ENCODE data around the gene USH1C. TPM values are rescaled to one million over a fixed set of nuclear protein-coding genes. Genes with fewer than 3 reads are reported as not detected.

Gene USH1C
- total RNA-seq, 4 donors from 2014 or later: 0.75 TPM; not detected in 3

DNA sequence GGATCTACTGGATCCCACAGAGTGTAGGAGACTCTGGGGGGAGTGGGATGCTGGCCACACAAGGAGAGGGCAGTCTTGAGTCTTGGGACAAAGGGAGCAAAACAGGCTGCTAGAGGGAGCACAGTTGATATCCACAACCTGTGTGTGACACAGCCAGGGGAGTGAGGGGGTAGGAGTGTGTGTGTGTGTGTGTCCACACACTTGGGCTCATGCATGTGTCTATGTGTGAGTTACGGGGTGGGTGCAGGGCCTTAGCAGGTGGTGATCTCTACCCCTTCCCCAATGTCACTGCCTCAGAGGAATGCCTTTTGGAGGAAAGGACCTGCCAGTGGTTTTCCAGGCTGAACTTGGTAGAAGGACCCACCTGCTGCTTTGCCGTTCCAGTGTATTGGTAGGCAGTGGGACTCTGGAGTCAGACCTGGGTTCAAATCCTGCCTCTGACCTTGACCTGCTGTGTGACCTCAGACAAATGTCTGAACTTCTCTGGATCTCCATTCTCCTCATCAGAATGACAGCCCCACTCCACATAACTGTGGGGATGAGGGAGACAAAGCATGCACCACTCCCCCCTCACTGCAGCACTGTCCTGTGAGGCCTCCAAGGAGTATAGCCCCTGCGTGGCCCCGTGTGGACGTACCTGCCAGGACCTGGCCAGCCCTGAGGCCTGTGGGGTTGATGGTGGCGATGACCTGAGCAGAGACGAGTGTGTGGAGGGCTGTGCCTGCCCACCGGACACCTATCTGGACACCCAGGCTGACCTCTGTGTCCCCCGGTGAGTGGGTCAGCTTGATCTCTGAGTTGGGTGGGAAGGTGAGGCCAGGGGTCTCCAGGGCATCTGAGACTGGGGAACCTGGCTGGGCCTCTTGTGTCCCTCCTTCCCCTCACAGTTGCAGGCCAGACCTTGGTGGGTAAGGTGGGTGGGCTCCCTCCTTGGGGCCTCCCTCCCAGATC lies 30.2 kb upstream of the USH1C start:
- TF ChIP-seq, protein P1, sequence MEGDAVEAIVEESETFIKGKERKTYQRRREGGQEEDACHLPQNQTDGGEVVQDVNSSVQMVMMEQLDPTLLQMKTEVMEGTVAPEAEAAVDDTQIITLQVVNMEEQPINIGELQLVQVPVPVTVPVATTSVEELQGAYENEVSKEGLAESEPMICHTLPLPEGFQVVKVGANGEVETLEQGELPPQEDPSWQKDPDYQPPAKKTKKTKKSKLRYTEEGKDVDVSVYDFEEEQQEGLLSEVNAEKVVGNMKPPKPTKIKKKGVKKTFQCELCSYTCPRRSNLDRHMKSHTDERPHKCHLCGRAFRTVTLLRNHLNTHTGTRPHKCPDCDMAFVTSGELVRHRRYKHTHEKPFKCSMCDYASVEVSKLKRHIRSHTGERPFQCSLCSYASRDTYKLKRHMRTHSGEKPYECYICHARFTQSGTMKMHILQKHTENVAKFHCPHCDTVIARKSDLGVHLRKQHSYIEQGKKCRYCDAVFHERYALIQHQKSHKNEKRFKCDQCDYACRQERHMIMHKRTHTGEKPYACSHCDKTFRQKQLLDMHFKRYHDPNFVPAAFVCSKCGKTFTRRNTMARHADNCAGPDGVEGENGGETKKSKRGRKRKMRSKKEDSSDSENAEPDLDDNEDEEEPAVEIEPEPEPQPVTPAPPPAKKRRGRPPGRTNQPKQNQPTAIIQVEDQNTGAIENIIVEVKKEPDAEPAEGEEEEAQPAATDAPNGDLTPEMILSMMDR (IDR thresholded peaks at IDR 0.05; ENCODE audit: low read depth): no peak

DNA sequence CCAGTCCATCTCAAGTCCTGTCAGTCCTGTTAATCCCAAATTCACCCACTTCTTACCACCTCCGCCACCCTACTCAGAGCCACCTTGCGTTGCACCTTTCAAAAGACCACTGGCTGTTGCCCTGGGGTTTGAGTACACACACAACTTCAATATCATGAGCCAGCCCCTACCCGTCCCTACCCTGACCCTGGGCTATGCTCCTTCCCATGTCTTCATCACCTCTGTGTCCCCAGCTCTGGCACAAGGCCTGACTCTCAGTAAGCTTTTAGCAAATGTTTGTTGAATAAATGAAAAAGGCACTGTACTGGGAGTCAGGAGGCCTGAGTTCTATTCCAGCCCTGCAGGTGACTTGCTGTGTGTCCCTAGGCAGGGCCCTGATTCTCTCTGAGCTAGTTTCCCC lies 29.3 kb upstream of the USH1C start:
- TF ChIP-seq, protein P1 (IDR thresholded peaks at IDR 0.05; ENCODE audit: low read depth): no peak

DNA sequence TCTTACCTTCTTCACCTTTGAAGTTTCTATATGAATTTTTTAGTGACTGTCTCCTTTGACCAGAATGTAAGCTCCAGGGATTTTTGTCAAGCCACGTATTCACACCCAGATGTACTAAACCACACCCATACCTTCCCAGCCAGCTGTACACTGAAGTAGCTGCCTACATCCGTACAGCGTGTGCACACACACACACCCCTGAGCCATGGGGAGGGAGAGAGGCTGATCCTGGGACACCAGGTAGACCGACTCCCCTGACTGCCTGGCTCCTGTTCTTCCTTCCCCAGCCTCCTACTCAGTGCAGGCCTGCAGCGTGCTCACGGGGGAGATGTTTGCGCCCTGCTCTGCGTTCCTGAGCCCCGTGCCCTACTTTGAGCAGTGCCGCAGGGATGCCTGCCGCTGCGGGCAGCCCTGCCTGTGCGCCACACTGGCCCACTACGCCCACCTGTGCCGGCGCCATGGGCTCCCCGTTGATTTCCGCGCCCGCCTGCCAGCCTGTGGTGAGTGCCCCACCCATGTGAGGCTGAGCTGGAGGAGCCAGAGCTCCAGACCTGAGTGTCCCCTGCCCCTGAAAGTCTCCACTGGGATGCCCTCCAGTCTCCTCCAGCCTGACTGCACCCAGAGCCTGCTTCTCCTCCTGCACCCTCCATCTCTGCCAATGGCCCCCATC lies 28.7 kb upstream of the USH1C start:
- TF ChIP-seq, protein P1 (IDR thresholded peaks at IDR 0.05; ENCODE audit: low read depth): no peak

DNA sequence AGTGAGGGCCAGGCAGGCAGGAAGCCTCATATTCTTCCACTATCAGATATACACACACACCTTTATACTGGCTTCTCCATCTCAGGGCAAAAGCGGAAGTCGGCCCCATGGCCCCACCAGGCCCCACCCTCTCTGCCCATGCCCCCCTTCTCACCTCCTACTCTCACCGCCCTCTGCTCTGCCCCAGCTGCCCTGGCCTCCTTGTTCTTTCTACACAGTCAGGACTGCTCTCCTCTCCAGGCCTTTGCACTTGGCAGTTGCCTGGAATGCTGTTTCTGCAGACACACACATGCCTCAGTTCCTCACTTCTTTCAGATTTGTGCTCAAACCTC lies 28.1 kb upstream of the USH1C start:
- TF ChIP-seq, protein P1 (IDR thresholded peaks at IDR 0.05; ENCODE audit: low read depth): no peak

DNA sequence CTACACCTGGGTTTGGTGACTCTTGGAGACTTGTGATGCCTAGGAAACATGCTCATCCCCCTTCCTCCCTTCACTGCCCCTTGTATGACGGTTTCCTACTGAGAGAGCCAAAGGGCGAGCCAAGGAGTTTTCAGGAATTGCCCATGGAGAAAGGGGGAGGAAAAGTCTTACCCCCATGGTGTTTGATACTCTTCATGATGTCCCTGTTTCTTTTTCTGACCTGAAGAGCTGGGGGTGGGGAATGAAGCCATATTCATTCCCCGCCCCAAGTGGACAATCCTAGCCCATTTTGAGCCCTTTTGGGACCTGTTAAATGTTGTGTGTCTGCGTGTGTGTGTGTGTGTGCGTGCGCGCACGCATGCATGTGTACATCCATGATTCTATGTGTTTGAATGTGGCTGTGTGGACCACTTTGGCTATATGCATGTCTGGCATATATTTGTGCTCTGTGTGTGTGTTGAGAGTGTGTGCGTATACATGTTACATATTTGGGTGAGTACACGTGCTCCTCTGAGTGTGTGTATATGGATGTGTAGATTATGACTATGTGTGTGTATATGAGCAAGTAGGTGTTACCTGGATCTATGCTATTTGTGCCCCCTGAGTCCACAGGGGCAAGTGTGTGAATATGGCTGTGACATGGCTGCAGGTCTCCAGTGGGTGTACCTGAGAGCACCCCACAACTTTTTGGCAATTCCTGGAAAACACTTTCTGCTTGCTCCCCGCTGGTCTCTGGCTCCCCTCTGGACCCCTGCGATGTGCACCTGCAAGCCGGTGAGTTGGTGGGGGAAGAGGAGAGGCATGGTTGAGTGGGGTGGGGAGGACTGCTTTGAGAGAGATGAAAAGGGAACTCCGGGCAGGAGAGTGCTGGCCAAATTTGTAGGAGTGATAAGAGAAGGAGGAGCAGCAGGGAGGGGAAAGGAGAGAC lies 27.5 kb upstream of the USH1C start:
- TF ChIP-seq, protein P1 (IDR thresholded peaks at IDR 0.05; ENCODE audit: low read depth): no peak

DNA sequence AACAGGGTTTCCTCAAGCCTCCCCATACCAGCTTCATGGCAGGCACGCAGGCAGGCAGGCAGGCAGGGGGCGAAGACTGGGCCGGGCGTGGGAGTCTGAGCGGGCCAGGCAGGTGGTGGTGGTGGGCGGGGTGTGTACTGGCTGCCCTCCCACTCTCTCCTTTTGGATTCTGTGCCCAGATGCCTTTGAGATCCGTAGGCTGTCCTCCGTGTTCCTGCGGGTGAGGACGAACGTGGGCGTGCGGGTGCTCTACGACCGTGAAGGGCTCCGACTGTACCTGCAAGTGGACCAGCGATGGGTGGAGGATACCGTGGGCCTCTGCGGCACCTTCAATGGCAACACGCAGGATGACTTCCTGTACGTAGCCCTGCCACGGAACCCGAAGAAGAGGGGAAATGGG lies 25.8 kb upstream of the USH1C start:
- TF ChIP-seq, protein P1 (IDR thresholded peaks at IDR 0.05; ENCODE audit: low read depth): no peak
